HL-60/S4 (cell line): ENCODE results near the gene GNG8.
"Not testable (repeated sequence)": the region's sequence is repeated elsewhere in the genome, so short reads cannot be mapped to it uniquely, and the experiment has no call there.

Experiments
- in situ Hi-C: fragments of 300-500 bp; cut with MboI; formaldehyde crosslinking; loops from 2 replicates; pipeline ENCODE4 v1.14.3; 2022; ENCODE audit warnings: low sequenced_read_pairs

Gene GNG8

DNA sequence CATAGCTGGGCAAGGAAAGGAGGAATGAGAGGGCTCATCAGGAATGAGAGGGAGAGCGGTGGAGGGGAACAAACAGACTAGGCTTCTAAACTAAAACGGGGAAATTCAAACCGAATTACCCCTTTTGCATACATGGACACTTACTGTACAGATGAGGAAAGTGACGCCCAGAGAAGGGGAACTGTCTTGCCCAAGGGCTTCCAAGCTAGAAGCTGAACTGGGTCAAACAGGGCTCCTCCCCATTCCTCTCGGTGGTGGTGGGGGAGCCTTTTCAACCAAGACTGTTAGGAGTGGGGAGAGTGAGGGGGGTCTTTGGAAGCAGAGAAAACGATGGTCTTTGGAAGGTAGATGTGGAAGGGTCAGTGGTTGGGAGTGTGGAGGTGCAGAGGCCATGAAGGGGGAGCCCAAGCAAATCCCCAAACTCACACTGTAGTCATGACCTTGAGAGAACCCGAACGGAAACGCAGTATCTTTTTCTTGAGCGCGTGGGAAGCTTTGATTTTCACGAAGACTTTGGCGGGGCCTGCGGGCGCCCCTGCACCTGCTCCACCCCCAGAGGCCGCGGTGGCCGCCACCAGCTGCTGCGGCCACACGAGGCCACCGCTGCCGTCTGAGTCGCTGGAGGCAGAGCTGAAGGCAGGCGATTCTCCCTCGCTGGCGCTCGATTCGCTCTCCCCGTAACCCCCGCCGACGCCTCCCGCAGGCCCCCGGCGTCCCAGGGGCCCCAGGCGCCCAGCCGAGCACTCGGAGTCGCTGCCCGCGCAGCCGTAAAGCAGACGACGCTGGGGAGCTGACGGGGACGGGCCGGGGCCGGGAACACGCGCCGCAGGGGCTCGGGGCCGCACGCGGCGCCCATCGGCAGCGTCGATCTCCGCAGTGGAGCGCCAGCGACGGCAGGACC, 12.3 kb upstream of the GNG8 start:
- in situ Hi-C loops: no loop called here

DNA sequence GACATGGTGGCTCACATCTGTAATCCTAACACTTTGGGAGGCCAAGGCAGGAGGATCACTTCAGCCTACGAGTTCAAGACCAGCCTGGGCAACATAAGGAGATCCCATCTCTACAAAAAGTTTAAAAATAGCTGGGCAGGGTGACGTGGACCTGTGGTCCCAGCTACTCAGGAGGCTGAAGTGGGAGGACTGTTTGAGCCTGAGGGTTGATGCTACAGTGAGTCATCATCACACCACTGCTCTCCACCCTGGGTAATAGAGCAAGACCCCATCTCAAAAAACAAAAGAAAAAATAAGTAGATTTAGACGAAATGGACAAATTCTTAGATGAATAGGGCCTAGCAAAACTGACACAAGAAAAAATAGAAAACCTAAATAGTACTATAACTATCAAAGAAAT, 10.4 kb upstream of the GNG8 start:
- in situ Hi-C loops: no loop called here

DNA sequence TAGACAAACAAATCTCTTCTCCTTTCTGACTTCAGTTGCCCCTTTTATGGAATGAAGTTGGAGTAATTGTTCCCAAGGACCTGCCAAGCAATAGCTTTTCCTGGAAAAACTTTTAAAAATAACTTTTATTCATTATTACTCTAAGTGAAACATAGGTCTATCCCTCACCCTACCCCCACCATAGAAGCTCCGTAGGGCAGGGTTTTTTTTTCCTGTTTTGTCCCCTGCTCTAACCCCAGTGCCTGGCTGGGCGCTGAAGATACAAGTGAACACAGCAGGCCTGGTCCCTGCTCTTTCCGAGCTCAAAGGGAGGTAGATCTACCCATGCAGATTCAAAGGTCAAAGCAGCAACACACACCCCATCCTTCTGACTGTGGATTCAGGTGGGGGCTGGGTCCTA, 8.7 kb upstream of the GNG8 start:
- in situ Hi-C loops: no loop called here

DNA sequence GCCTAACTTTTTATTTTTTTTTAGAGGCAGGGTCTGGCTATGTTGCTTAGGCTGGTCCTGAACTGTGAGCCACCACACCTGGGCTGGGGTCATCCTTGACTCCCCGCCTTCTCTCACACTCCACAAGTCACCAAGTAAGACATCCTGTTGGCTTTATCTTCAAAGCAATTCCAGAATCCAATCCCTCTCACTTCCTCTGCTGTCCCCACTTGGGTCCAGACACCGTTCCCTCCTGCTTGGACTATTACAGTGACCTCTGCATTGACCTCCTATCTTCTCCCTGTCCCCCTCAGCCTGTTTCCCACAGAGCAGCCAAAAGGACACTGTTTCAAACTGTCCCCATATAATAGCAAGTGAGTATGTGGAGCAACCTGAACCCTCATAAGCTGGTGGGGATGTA, 4.7 kb upstream of the GNG8 start:
- in situ Hi-C loops: no loop called here

DNA sequence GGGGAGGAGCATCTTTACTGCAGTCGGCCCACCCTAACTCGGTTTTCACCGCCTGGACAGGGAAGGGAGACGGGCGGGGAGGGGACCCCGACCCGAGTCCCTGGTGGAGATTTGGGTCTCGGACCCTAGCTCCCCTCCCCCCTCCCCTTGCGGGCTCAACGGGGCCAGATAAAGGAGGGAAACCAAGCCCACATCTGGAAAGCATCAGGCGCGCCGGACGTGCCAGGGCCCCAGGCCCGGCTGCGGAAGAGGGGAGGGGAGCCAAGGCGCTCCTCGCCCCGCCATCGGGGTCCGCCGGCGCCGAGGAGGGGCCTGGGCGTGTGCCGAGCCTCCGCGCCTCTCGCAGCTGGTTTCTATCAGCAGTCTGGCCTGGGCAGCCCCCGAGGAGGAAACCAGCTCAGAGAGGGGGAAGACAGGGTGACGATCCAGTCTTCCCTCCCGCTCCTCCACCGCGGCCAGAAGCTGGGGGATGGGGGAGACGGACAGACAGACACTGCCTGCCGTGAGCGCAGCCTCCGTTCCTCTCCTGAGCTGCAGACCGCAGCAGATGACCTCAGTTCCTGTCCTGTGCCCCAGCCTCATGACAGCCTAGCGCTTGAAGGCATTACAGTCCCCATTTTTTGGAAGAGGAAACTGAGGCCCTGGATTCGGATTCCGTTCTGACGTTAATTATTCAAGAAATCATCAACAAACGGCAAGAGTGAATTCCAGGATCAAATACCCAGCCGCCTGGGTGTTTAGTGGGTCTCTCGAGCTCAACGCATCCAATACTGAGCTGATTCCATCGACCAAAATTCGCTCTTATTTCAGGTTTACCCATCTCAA, 3.6 kb upstream of the GNG8 start:
- in situ Hi-C loops: no loop called here

DNA sequence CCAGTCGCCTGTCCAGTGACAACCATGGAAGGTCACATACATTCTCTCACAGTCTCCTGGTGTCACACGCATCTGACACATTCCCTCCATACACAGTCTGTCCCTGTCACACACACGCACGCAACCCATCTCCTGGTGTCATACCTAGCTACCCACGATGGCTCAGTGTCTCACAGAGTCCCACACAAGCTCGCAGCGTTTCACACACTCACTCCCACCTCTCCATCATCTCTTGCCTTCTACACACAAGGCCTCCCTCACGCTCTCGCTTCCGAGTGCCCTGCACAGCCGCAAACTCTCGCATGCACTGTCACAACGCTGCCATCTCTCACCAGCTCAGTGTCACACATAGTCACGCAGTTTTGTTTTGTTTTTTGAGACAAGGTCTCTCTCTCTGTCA, 1.2 kb upstream of the GNG8 start:
- in situ Hi-C loops: no loop called here

DNA sequence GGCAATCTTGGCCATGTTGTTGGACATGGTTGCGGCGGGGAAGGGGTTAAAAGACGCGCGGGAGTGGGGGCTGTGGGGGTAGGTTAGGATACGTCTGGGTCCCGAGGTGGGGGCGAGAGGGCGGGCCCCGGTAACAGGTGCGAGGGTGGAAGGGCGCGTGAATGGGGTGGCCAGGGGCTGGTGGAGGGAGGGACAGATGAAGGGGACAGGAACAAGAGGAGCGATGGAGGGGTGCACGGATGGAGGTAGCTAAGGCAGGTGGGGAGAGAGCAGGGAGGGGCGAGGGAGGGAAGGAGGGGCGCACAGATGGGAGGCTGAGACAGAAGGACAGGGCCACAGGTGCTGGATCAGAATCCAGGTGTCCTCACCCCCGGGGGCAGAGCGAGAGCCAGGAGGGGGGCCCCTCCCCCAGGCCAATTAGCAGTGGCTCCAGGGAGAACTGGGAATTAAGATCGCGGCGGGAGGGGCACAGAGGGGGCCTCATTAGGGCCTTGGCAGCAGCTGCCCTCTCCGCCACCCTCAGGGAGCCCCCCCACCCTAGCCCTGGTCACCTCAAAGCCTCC, 1.3 kb downstream of the GNG8 start:
- in situ Hi-C loops: no loop called here

DNA sequence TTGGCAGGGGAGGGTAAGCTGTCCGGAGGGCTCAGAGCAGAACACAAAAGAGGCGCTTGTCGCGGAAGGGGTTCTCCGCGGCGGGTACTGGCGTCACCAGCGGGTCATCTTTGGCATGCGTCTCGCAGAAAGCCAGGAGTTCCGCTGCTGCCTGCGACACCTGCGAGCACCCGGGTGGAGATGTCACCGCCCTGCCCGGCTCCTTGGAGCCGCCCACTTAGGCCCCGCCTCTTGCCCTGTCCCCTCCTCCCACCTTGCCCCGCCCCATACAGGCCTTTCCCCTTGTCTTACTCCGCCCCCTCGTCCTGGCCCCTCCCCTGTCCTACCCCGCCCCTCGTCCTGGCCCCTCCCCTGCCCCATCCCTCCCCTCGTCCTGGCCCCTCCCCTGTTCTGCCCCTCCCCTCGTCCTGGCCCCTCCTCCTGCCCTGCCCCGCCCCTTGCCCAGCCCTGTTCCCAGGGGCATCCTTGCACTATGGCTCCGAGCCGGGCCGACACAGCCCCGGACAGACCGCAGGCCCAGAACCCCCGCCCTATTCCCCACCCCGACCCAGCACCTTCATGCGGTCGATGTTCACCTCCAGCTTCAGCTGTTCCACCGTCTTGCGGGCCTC, 1.9 kb downstream of the GNG8 start:
- in situ Hi-C loops: no loop called here

DNA sequence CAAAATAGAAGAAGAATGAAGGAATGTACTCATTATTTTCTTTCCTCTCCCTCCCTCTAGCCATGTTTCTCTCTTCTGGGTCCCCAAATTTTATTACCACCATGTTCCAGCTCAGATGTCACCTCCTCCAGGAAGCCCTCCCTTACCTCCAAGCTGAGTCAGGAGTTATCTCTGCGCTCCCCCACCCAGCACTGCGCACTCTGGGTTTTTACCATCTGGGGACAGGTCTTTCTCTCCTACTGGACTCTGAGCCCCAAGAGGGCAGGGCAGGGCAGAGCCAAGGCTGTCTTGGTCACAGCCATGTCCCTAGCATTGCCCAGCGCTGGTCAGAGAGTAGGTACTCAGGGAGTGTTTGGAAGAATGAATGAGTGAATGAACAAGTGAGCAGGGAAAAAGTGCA, 2.9 kb downstream of the GNG8 start:
- in situ Hi-C loops: no loop called here

DNA sequence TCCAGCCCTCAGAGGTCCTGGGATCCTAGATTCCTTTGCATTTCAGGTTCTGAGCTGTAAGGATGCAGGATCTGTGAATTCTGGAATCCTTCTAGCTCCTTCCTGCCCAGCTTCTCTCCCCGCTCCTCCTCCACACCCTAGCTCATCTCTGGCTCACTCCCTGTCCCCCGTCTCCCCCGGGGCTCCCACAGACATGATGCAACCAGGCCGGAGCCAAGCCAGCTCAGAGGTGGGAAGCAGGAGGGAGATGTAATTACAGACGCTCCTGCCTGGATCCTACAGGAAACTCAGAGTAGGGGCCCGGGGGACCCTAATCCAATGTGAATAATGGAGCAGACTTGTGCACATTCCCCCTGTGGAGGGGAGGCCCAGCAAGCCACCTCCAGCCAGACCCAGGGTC, 4.5 kb downstream of the GNG8 start:
- in situ Hi-C loops: no loop called here

DNA sequence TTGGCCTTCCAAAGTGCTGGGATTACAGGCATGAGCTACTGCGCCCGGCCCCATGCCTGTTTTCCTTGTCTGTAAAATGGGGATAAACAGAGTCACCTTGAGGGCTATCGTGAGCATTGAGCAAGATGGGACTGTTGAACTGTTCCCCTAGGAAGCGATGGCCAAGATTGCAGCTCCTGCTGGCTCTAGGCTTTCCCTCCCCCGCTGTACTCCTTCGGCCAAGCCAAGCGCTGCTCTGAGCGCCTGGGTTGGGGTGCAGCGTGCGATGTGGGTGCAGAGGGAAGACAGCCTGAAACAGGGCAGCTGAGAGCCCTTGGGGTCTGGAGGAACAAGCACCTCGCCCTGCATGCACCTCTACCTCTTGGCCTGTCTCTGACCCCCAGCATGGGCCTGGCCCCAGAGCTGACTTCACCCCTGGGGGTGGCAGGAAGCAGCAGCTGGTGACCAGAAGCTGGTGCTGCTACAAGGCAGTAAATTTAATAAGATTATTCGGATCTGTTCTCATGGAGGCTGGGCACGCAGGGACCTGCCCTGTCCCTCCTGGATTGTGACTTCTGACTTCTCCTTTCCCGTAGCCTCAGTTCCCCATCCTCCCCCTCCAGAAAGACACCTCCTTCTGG, 5.3 kb downstream of the GNG8 start:
- in situ Hi-C loops: no loop called here

DNA sequence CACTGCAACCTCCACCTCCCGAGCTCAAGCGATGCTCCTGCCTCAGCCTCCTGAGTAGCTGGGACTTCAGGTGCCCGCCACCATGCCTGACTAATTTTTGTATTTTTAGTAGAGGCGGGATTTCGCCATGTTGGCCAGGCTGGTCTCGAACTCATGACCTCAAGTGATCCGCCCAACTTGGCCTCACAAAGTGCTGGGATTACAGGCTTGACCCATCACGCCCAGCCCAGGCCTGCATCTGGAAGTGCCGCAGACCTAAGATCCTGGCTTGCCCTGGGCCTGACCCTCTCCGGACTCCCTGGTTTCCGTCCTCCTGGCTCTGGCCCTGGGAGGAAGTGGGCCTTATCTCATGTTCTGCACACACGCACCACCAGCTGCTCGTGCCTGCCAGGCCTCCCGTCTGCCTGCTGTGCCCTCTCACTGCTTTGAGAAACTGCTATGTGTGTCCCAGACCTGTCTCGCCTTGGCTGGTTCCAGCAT, 6.4 kb downstream of the GNG8 start:
- in situ Hi-C loops: no loop called here

DNA sequence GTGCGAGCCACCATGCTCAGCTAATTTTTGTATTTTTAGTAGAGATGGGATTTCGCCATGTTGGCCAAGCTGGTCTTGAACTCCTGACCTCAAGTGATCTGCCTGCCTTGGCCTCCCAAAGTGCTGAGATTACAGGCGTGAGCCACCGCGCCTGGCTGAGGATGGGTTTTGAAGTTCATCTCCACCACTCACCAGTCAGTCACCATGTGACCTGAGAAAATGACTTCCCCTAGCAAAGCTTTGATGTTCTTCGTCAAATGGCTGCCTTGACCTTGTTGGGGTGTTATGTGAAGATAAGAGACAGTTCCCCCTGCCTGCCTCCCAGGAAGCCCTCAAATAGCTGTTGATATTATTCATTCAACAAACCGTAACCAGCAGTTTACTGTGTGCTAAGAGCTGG, 7.0 kb downstream of the GNG8 start:
- in situ Hi-C loops: not testable (repeated sequence)

DNA sequence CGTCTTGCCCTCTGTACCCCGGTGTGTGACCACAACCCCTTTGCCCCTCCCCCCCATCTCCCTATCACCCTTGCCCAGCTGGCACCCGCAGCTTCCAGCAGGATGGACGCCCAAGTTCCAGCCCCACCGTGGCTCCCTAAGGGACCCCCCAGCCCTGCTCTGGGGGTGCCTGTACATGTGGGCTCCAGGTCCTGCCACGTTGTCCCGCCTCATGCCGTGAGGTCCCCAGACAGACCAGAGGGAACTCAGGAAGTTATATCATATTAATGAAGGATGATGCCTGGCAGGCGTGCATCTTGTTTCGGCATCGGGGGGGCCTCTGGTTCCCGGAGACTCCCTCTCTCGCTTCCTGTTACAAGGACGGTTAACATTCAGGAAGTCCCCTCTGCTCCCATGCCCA, 9.6 kb downstream of the GNG8 start:
- in situ Hi-C loops: no loop called here

DNA sequence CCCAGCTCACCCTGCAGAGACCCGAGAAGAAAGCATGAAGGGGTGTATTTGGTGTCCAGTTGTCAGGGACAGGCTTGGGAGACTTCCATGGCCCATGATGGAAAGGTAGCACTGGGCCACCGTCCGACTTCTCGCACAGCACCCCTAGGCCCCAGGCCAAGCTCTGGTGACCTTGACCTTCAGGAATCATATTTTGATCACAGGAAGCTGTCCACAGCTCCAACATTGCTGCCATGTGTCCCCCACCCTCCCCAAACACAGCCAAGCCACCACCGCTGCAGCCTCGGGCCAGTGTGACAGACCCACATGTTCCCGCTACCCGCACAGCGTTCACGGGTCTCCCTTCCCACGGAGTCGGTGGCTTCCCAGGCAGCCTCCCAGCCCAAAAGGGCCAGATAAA, 10.3 kb downstream of the GNG8 start:
- in situ Hi-C loops: no loop called here

DNA sequence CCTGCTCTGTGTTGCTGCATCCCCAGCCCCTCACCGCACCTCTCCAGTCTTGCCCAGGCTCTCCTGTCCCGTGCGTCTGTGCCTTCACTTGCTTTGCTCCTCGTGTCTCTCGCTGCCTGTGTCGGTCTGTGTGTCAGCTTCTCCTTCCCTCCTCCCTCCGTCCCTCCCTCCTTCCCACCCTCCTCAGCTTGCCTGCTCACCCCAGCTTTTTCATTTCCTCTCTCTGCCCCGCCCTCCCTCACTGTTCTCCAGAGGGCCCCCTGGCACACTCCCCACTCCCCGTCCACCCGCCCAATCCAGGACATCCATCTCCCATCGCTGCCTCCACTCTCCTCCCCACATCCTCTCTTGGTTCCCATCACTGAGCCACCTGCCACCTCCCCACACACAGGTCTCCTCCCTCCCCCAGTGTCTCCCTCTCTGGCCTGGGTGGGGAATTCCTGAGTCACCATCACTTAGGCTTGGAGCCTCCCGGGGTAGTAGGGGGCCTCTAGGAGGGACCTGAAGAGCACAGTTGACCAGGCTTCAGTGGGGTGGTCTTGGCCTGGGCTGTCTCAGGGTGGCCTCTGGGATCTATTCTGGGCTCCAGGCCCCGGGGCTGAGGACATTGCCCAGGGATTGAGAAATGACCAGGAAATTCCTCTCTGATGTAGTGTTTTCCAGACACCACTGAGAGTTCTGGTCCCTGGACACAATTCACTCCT, 10.9 kb downstream of the GNG8 start, which contains the start of gene PTGIR:
TSS of gene PTGIR (minus strand) at position 132 of the 704 bp plus-strand sequence. CDS start 864 bp downstream, outside the sequence.
- in situ Hi-C loops: no loop called here

DNA sequence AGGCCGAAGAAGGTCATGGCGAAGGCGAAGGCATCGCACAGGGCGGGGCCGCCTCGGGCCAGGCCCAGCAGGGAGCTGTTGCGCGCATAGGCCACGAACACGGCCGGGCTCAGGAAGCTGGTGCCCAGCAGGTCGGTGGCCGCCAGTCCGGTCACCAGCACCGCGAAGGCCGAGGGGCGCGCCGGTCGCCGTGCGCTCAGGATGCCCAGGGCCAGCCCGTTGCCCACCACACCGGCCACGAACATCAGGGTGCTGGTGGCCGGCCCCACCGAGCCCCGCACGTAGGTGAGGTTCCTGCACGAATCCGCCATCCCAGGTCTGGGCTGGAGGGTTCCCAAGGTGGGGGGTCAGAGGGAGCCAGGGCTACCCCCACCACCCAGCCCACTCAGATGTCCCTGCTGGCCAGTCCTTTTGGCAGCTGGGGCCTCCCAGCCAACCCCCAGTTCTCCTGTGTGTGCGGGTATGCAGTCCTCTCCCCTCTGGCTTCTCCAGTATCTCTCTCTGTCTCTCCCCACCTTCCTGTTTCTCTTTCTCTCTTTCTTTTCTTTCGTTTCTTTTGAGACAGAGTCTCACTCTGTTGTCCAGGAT, 12.0 kb downstream of the GNG8 start:
- in situ Hi-C loops: no loop called here

DNA sequence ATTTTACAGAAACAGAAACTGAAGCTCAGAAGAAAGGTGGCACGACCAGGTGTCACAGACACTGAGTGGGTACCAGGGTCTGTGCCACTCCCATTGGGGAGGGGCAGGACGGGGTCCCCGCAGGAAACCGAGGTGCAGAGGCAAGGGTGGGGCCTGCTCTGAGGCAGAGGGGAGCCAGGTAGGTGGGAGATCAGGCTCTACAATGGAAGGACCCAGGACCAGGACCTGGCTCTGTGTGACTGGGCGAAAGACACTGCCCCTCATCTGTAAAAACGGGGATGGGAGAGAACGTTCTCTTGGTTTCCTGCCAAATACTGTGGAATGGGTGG, 13.9 kb downstream of the GNG8 start:
- in situ Hi-C loops: no loop called here

DNA sequence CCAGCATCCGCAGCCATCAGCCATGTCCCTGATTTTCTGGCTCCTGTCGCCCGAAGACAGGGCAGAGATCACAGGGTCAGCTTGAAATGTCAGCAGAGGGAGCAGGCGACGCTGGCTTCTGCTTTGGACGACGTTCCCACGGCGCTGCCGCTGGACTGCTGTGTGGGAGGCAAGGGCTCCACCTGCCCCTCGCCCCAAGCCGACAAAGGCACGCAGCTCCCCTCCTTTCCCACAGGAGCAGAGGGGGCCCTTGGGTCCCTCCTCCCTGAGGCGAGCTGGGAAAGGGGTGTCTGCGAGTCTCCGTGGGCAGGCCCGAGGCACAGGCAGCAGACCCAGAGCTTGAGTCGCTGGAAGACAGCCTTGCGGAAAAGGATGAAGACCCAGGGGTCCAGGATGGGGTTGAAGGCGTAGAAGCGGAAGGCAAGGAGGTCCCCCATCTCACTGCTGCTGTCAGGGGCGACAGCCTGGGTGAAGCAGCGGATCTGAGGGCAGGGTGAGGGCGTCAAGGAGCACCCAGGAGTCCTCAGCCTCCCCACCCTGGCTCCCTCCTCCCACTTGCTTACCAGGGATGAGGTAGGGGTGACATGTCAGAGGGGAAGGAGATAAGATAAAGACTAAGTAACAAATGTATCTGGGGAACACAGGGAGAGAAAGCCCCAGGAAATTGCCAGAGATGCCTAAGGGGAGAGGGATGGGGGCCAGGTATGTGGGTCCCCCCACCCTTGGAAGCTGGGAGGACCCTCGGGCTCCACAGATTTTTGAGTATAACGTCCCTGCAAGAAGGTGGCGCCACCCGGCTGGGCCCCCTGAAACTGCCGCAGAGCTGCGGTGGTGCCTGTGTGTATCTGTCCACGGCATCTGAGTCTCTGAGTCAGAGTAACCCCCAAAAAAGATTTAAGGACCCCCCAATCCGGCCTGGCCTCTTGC, 14.5 kb downstream of the GNG8 start:
- in situ Hi-C loops: no loop called here
